Measurements from ENCODE around the gene CSTA.

CSTA gene

DNA sequence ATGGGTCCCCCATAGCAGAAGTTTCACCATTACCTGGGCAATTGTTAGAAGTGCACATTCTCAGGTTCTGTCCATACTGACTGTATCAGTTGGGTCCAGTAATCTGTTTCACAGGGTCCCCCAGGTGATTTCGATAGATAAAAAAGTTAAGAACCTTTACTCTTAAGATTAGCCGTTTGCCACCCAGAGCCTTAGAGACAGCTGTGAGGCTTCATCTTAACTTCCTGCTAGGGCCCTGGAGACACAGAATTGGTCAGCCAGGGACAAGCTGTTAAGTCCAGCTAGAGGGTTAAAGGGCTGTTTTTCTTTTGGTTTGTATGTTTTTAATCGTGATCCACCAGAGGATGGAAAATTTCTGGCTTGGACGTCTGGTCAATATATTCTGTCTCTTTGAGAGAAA is 65.6 kb downstream of the CSTA start:
- DNase-seq (ENCODE audit: extremely low read depth, insufficient read length): no peak
- Histone ChIP-seq H3K36me3 (ENCODE audit: control insufficient read depth, insufficient read depth, low read length) (no peaks in the 10 kb centered on the region), H3K27me3 (replicated peaks; ENCODE audit: control insufficient read depth, insufficient read depth, low read length) (no peaks in the 10 kb centered on the region), H3K4me3 (replicated peaks; ENCODE audit: low read depth, low read length) (no peak overlapping the region)
- TF ChIP-seq, protein P1, sequence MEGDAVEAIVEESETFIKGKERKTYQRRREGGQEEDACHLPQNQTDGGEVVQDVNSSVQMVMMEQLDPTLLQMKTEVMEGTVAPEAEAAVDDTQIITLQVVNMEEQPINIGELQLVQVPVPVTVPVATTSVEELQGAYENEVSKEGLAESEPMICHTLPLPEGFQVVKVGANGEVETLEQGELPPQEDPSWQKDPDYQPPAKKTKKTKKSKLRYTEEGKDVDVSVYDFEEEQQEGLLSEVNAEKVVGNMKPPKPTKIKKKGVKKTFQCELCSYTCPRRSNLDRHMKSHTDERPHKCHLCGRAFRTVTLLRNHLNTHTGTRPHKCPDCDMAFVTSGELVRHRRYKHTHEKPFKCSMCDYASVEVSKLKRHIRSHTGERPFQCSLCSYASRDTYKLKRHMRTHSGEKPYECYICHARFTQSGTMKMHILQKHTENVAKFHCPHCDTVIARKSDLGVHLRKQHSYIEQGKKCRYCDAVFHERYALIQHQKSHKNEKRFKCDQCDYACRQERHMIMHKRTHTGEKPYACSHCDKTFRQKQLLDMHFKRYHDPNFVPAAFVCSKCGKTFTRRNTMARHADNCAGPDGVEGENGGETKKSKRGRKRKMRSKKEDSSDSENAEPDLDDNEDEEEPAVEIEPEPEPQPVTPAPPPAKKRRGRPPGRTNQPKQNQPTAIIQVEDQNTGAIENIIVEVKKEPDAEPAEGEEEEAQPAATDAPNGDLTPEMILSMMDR (IDR thresholded peaks at IDR 0.05; ENCODE audit: insufficient read depth, low read length, poor library complexity, severe bottlenecking): no peak
